SK-N-MC (cell line): ENCODE results near the gene TRMT2A.

Experiments
- DNase-seq: peaks from one replicate; pipeline ENCODE4 v3.0.0-alpha.2; 2011; ENCODE audit warnings: low read depth, low spot score
- H3K27ac ChIP-seq: fragments of 200-600 bp; sonication (generic); 2 replicates; pipeline ENCODE4 v1.5.1; 2016; ENCODE audit warnings: mixed run types
- H3K36me3 ChIP-seq: fragments of 200-600 bp; sonication (generic); 2 replicates; pipeline ENCODE4 v1.6.1; 2017; ENCODE audit warnings: antibody characterized with exemption, low read length, mixed read lengths; ENCODE audit not compliant: insufficient read depth
- H3K4me3 ChIP-seq: fragments of 200-600 bp; sonication (generic); 2 replicates; pipeline ENCODE4 v1.5.1; 2016
- H3K9ac ChIP-seq: fragments of 200-600 bp; sonication (generic); 2 replicates; pipeline ENCODE4 v1.8.0; 2017; ENCODE audit warnings: mixed run types, mixed read lengths; ENCODE audit not compliant: insufficient read length
- H3K9me3 ChIP-seq: fragments of 200-600 bp; sonication (generic); 2 replicates; pipeline ENCODE4 v1.6.1; 2017; ENCODE audit warnings: low read depth, mild to moderate bottlenecking, antibody characterized with exemption, low read length, moderate library complexity, mixed read lengths
- EZH2 ChIP-seq: fragments of 200-600 bp; sonication (generic); IDR thresholded peaks from one replicate; pipeline ENCODE4 v1.6.1; 2017; ENCODE audit warnings: antibody characterized with exemption
- FOXP2 ChIP-seq: optimal IDR thresholded peaks from 2 replicates; pipeline ENCODE3; 2011; ENCODE audit warnings: mild to moderate bottlenecking, moderate library complexity; ENCODE audit not compliant: insufficient read depth; ENCODE audit errors: extremely low read length, control extremely low read depth
- POLR2AphosphoS5 ChIP-seq: IDR thresholded peaks from 2 replicates; pipeline ENCODE4 v1.6.1; 2012; ENCODE audit warnings: mild to moderate bottlenecking, low read depth, low read length, borderline replicate concordance

Gene TRMT2A

DNA sequence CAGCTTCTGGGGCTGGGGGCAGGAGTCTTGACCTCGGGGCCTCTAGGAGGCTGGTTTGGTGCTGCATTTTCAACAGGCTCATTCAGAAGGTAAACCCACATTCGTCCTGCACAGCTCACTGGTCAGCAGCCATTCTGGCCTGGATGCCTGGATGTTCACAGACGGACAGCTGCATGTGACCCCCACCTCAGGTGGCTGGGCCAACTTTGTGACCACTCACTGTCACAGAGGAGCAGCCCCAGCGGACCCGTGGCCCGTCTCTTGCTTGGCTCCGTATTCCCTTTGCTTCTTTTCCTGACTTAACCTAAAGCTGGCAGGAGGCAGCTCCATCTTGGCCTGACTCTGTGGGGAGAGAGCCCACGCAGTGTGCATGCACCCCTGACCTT, 28.8 kb downstream of the TRMT2A start:
- no peak overlapping the region for H3K4me3 ChIP-seq
- no peak overlapping the region for H3K9ac ChIP-seq
- peaks cover 86% of the 10 kb centered on the region for H3K36me3 ChIP-seq
- H3K27ac ChIP-seq = no peak overlapping the region
- TF ChIP-seq POLR2AphosphoS5 (no peak), EZH2 (no peak), FOXP2 (no peak)
- no peak for DNase-seq
- H3K9me3 ChIP-seq = no peaks in the 10 kb centered on the region

DNA sequence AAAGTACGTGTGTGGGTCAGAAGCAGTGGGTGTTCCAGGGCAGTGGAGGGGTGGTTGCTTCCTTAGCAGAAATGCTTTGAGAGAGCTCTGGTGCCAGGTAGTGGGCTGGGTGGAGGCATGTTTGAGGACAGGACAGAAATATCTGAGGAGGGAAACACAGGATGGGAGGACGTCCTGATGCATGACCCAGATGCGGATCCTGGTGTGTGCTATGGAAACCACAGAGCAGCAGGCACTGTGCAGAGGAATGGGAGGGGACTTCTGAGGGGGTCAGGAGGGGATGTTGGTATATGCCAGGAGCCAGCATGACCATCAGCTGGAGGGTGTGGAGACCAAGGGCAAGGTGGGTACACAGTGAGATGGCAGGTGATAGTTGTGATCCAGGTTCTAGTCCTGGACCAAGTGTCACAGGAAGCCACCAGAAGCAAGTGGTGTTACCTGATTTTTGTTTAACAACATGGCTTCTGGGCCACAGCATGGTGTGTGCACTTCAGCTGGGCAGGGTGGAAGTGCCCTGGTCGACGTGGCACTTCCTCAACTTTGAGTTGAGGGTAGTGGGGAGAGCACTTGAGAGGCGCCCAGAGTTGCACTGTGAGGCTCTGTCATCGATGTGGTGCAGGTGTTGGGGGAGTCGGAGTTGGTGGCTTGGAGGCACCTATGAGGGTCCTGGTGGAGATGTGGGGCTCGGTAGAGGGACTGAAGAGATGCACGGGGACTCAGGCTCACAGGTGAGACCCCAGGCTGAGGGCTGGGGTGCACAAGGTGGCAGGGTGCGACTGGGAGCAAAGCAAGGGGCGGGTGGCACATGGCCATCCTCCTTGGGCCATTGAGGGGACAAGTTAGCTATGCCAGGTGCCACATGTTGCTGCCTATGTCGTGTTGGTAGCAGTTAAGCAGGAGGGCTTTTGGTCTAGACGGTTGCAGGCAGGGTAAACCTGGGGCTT, 29.4 kb downstream of the TRMT2A start:
- no peaks in the 10 kb centered on the region for H3K9me3 ChIP-seq
- H3K36me3 ChIP-seq = peaks cover 79% of the 10 kb centered on the region
- no peak overlapping the region for H3K9ac ChIP-seq
- H3K27ac ChIP-seq = no peak overlapping the region
- H3K4me3 ChIP-seq = no peak overlapping the region
- DNase-seq = no peak
- TF ChIP-seq FOXP2 (no peak), EZH2 (no peak), POLR2AphosphoS5 (no peak)

DNA sequence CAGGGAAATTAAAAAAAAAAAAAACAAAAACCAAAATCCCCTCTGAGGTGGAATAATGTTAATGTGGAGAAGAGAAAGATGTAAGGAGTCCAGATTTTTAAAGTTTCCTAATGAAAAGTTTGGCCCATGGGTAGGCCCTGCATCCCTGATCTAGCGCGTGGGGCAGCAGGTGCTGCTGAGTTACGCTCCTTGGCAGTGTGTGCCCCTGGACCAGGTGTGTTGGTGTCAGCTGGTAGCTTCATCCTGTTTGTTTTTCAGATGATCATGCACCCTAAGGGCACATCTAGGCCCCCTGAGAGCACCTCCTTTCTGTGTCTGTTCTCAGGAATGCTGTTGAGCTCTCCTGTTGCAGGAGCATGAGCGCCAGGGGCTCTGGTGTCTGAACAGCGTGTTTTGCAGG, 30.3 kb downstream of the TRMT2A start:
- no peaks in the 10 kb centered on the region for H3K9me3 ChIP-seq
- no peak overlapping the region for H3K4me3 ChIP-seq
- H3K9ac ChIP-seq = no peak overlapping the region
- TF ChIP-seq POLR2AphosphoS5 (no peak), EZH2 (no peak), FOXP2 (no peak)
- DNase-seq = no peak
- H3K36me3 ChIP-seq = peaks cover 71% of the 10 kb centered on the region
- no peak overlapping the region for H3K27ac ChIP-seq

DNA sequence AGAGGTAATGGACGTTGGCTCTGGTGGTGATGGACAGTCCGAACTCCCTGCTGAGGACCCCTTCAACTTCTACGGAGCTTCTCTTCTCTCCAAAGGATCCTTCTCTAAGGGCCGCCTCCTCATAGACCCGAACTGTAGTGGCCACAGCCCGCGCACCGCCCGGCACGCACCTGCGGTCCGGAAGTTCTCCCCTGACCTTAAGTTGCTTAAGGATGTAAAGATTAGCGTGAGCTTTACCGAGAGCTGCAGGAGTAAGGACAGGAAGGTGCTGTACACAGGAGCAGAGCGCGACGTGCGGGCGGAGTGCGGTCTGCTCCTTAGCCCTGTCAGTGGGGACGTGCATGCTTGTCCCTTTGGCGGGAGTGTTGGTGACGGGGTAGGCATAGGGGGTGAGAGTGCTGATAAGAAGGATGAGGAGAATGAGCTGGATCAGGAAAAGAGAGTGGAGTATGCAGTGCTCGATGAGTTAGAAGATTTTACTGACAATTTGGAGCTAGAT, 30.9 kb downstream of the TRMT2A start:
- H3K36me3 ChIP-seq = peaks cover 65% of the 10 kb centered on the region
- H3K9ac ChIP-seq = no peak overlapping the region
- TF ChIP-seq EZH2 (no peak), FOXP2 (no peak), POLR2AphosphoS5 (no peak)
- no peak overlapping the region for H3K27ac ChIP-seq
- DNase-seq = no peak
- no peak overlapping the region for H3K4me3 ChIP-seq
- H3K9me3 ChIP-seq = no peaks in the 10 kb centered on the region

DNA sequence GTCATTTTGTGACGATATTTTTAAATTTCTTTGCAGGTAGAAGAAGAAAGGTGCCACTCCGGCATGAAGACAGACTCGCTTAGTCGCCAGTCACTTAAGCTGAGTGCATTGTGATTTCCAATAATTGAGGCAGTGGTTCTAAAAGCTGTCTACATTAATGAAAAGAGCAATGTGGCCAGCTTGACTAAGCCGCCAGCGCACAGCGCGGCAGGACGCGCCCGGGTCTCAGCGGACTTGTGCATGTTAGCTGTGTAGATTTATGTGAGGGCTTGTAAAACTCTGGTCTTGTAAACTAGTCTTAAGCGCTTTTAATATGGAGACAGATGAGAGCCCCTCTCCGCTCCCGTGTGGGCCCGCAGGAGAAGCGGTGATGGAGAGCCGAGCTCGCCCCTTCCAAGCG, 31.4 kb downstream of the TRMT2A start:
- TF ChIP-seq FOXP2 = no peak
- TF ChIP-seq POLR2AphosphoS5 = no peak
- TF ChIP-seq EZH2 = no peak
- no peak overlapping the region for H3K27ac ChIP-seq

DNA sequence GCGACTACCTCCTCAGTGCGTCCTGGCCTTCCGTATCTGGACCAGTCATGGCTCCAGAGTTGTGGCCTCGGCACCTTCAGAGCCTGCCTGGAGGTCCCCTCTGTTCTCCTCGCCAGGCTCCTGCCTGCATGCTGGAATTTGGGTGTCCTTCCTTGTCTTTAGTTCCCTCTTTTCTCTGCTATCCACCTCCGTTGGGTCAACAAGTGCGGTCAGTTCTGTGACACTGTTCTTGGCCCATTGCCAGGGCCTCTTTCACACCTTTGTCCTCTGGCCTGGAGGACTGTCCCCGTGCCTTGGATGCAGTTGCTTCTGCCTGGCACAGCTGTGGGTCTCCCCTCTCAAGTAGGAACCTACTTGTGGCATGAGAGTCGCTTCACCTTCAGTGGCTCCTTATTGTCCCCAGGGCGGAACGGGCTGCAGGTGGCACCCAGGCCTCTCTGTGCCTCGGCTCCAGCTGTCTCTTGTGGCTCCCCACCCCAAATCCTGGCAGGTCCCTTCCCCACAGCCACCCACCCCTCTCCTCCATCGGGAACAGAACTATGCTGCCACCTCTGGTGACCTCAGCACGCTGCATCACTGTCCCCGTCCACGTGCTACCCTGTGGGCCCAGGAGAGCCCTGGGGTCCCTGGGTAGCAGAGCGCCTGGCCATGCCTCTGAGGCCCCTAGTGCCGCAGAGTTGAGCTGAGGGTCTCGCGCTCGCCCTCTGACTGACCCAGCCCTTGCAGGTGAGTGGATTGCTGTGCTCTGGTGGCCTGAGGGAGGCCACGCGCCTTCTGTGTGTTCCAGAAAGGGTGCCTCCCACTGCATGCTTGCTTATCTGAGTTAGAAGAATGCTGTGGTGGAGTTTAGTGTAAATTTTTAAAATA, 32.2 kb downstream of the TRMT2A start:
- H3K27ac ChIP-seq = 0 out of 2 replicates have a peak overlapping the region, but pooled peaks have one; percentile 19
- H3K9ac ChIP-seq = no peak overlapping the region
- no peak for DNase-seq
- no peak for TF ChIP-seq FOXP2
- no peak for TF ChIP-seq POLR2AphosphoS5
- no peak for TF ChIP-seq EZH2
- H3K36me3 ChIP-seq = peaks cover 51% of the 10 kb centered on the region
- H3K9me3 ChIP-seq = no peaks in the 10 kb centered on the region
- no peak overlapping the region for H3K4me3 ChIP-seq

More for the DNA sequence above, 31.4 kb downstream of the TRMT2A start:
- H3K9ac ChIP-seq = no peak overlapping the region
- no peaks in the 10 kb centered on the region for H3K9me3 ChIP-seq
- no peak overlapping the region for H3K4me3 ChIP-seq
- no peak for DNase-seq
- H3K36me3 ChIP-seq = peaks cover 60% of the 10 kb centered on the region

DNA sequence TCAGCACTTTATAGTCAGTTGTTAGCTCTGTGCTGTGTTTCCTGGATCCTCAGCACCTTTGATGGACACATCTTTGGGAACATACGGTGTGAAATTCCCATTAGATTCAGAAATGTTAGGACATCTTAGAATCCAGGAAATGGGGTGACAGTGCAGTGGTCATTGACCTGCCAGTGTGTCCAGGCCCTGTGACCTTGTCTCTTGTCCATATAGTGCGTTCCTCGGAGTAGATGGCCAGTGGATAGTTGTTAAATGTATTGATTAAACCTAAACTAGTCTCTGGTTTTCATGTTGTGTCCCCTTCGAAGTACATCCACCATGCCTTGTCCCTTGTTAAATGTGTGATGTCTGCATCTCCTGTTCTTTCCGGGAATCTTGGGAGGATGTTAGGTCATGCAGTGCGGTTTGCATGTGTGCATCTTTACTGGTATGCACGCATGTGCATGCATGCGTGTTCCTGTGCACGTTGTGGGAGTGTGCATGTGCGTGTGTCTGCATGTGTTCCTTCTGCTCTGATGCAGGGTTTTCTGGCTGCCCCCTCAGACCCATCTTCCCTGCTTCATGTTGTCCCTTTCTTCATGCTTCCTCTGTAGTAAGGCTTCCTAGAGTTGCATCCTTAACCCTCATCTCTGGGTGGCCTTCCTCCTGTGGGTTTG, 33.0 kb downstream of the TRMT2A start:
- peaks cover 43% of the 10 kb centered on the region for H3K36me3 ChIP-seq
- no peak for DNase-seq
- H3K27ac ChIP-seq = no peak overlapping the region
- H3K4me3 ChIP-seq = no peak overlapping the region
- H3K9ac ChIP-seq = peak overlapping the region; percentile 55
- H3K9me3 ChIP-seq = no peaks in the 10 kb centered on the region
- no peak for TF ChIP-seq POLR2AphosphoS5
- TF ChIP-seq FOXP2 = no peak
- TF ChIP-seq EZH2 = no peak

DNA sequence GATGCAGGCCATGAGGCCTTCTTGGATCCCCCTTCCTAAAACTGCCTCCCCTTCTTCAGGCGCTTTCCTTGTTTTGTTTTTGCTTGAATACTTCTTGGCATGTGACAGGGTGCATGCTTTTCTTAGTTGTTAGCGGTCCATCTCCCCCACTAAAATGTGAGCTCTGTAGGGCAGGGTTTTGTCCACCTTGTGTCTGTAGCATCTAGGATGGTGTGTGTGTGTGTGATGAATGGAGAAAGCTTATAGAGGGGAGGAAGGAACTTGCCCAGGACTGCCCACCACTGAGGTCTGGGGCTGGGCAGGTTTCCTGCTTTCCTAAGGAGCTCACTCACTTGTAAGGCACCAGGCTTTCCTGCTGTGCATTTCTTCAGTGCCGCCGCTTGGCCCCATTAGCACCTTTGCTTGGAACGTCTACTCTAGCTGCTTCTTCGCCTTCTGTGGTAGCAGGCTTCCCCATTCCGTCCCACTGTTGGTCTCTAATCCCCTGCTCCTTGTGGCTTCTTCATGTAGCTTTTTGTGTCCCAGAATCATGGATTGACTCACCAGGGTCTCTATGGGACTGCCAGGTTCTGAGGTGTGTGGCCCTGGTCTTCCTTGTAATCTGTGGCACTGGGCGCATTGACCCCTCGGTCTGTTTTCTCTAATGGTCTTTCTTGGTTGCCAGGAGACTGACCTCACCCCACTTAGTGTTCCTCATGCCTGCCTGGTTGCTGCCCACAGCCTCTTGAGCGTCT, 33.7 kb downstream of the TRMT2A start:
- Histone ChIP-seq H3K27ac (no peak overlapping the region), H3K9ac (peak overlapping the region; percentile 55), H3K4me3 (peak overlapping the region; percentile 8; the same call in 1 of the 2 replicates), H3K9me3 (no peaks in the 10 kb centered on the region), H3K36me3 (peaks cover 36% of the 10 kb centered on the region)
- DNase-seq = no peak
- TF ChIP-seq EZH2 (no peak), POLR2AphosphoS5 (no peak), FOXP2 (no peak)
